ENCODE data around the gene ANTXR1. TPM values are rescaled to one million over a fixed set of nuclear protein-coding genes. Genes with fewer than 3 reads are reported as not detected.

Gene ANTXR1
- total and polyA plus RNA-seq, 2 experiments from 2014 or later = 29.1 to 34.7 TPM

DNA sequence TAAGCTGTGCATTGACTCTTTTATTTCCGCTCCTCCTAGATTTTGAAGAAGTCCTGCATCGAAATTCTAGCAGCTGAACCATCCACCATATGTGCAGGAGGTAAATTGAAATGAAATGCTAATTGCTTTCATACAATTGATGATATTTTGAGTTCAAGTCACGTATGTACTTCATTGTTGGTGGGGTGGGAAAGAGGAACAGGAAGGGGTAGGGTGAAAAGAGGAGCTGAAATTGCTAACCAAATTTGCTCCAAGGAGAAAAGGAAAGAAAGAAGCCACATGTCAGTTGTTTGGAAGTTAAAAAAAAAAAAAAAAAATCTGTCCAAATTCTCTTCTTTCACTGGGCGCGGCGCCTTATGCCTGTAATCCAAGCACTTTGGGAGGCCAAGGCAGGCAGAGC lies 77.8 kb downstream of the ANTXR1 start:
- DNase-seq (ENCODE audit: low spot score) = no peak
- Histone ChIP-seq H3K79me2 (no peaks in the 10 kb centered on the region), H3K27me3 (no peaks in the 10 kb centered on the region), H3K36me3 (replicated peaks; ENCODE audit: insufficient read depth, low read depth) (no peaks in the 10 kb centered on the region), H3K27ac (no peak overlapping the region), H3K4me2 (no peak overlapping the region), H4K20me1 (ENCODE audit: insufficient read depth, poor library complexity, severe bottlenecking) (no peaks in the 10 kb centered on the region), H3K9me3 (ENCODE audit: low read depth) (no peaks in the 10 kb centered on the region), H3K4me1 (ENCODE audit: insufficient read depth) (no peaks in the 10 kb centered on the region), H3K4me3 (no peak overlapping the region), H2AFZ (no peak overlapping the region), H3K9me2 (replicated peaks; ENCODE audit: insufficient read depth) (no peaks in the 10 kb centered on the region)
- TF ChIP-seq, protein P1, sequence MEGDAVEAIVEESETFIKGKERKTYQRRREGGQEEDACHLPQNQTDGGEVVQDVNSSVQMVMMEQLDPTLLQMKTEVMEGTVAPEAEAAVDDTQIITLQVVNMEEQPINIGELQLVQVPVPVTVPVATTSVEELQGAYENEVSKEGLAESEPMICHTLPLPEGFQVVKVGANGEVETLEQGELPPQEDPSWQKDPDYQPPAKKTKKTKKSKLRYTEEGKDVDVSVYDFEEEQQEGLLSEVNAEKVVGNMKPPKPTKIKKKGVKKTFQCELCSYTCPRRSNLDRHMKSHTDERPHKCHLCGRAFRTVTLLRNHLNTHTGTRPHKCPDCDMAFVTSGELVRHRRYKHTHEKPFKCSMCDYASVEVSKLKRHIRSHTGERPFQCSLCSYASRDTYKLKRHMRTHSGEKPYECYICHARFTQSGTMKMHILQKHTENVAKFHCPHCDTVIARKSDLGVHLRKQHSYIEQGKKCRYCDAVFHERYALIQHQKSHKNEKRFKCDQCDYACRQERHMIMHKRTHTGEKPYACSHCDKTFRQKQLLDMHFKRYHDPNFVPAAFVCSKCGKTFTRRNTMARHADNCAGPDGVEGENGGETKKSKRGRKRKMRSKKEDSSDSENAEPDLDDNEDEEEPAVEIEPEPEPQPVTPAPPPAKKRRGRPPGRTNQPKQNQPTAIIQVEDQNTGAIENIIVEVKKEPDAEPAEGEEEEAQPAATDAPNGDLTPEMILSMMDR (IDR thresholded peaks at IDR 0.05; ENCODE audit: poor library complexity) = no peak
- TF ChIP-seq EZH2 (IDR thresholded peaks at IDR 0.05; ENCODE audit: borderline replicate concordance) = no peak
- no peak for TF ChIP-seq EZH2phosphoT487 (IDR thresholded peaks at IDR 0.05; ENCODE audit: low read depth, severe bottlenecking, unreplicated experiment)
- 98% methylated on average over 6 of the region's 6 CpGs for WGBS (ENCODE audit: low lambda C conversion rate, missing lambda C conversion rate)

DNA sequence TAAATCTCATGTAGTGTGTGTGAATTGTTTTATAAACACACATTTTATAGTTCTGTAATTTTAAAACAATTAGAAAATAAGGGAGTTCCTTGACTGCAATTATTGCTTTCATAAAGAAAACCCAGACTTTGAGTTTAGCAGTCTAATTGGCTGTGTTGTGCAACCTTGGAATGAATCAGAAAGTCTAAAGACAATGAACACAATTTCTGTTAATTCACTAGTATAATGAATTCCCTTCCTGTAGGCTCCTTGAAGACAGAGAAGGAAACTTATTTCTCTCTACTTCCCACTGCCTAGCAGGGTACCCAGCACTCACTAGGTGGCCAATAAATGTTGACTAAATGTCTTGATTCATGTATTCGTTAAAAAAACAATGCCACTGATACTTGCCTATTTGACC lies 79.9 kb downstream of the ANTXR1 start:
- Histone ChIP-seq H3K4me2 (no peak overlapping the region), H3K36me3 (replicated peaks; ENCODE audit: insufficient read depth, low read depth) (no peaks in the 10 kb centered on the region), H3K4me3 (no peak overlapping the region), H3K79me2 (no peaks in the 10 kb centered on the region), H3K4me1 (ENCODE audit: insufficient read depth) (no peaks in the 10 kb centered on the region), H4K20me1 (ENCODE audit: insufficient read depth, poor library complexity, severe bottlenecking) (no peaks in the 10 kb centered on the region), H3K27me3 (no peaks in the 10 kb centered on the region), H3K27ac (no peak overlapping the region), H3K9me3 (ENCODE audit: low read depth) (no peaks in the 10 kb centered on the region), H2AFZ (no peak overlapping the region), H3K9me2 (replicated peaks; ENCODE audit: insufficient read depth) (no peaks in the 10 kb centered on the region)
- no peak for DNase-seq (ENCODE audit: low spot score)
- 90% methylated on average over 1 of the region's 1 CpG for WGBS (ENCODE audit: low lambda C conversion rate, missing lambda C conversion rate)
- TF ChIP-seq EZH2 (IDR thresholded peaks at IDR 0.05; ENCODE audit: borderline replicate concordance) (no peak), EZH2phosphoT487 (IDR thresholded peaks at IDR 0.05; ENCODE audit: low read depth, severe bottlenecking, unreplicated experiment) (no peak)
- TF ChIP-seq, protein P1 (IDR thresholded peaks at IDR 0.05; ENCODE audit: poor library complexity) = no peak

DNA sequence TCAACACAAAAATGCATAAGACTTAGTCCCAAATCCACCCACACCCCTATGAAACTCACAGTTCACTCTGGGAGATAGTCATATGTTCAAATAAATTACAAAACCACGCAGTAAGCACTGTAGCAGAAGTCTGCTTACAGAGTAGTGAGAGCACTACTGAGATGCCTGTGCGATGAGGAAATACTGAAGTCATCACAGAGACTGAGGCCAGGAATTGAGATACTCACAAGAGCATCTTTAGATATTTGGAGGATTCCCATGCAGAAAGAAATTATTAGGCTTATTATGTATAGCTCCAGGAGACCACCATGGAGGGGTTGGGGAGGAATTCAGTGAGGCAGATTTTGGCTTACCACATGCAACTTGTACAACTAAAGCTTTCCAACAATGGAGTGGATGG lies 82.3 kb downstream of the ANTXR1 start:
- Histone ChIP-seq H3K9me2 (replicated peaks; ENCODE audit: insufficient read depth) (no peaks in the 10 kb centered on the region), H2AFZ (no peak overlapping the region), H3K4me1 (ENCODE audit: insufficient read depth) (peaks cover 6% of the 10 kb centered on the region), H3K79me2 (no peaks in the 10 kb centered on the region), H3K4me3 (no peak overlapping the region), H3K36me3 (replicated peaks; ENCODE audit: insufficient read depth, low read depth) (no peaks in the 10 kb centered on the region), H3K27ac (peak overlapping the region; percentile 41), H4K20me1 (ENCODE audit: insufficient read depth, poor library complexity, severe bottlenecking) (no peaks in the 10 kb centered on the region), H3K9me3 (ENCODE audit: low read depth) (no peaks in the 10 kb centered on the region), H3K4me2 (no peak overlapping the region), H3K27me3 (no peaks in the 10 kb centered on the region)
- DNase-seq (ENCODE audit: low spot score) = no peak
- 88% methylated on average over 2 of the region's 2 CpGs for WGBS (ENCODE audit: low lambda C conversion rate, missing lambda C conversion rate)
- TF ChIP-seq EZH2phosphoT487 (IDR thresholded peaks at IDR 0.05; ENCODE audit: low read depth, severe bottlenecking, unreplicated experiment) (no peak), EZH2 (IDR thresholded peaks at IDR 0.05; ENCODE audit: borderline replicate concordance) (no peak)
- TF ChIP-seq, protein P1 (IDR thresholded peaks at IDR 0.05; ENCODE audit: poor library complexity) = no peak

Measured in hepatocyte (in vitro differentiated cells).